Amygdala (tissue), 56 donors: ENCODE results near the gene VAV2.
"Not testable (repeated sequence)": the region's sequence is repeated elsewhere in the genome, so short reads cannot be mapped to it uniquely, and the experiment has no call there.

ENCODE experiments used
- DNase-seq, 56 donors: peaks; one replicate each; lab custom pipeline; 2025; lab: John Stamatoyannopoulos, UW

The VAV2 gene

DNA sequence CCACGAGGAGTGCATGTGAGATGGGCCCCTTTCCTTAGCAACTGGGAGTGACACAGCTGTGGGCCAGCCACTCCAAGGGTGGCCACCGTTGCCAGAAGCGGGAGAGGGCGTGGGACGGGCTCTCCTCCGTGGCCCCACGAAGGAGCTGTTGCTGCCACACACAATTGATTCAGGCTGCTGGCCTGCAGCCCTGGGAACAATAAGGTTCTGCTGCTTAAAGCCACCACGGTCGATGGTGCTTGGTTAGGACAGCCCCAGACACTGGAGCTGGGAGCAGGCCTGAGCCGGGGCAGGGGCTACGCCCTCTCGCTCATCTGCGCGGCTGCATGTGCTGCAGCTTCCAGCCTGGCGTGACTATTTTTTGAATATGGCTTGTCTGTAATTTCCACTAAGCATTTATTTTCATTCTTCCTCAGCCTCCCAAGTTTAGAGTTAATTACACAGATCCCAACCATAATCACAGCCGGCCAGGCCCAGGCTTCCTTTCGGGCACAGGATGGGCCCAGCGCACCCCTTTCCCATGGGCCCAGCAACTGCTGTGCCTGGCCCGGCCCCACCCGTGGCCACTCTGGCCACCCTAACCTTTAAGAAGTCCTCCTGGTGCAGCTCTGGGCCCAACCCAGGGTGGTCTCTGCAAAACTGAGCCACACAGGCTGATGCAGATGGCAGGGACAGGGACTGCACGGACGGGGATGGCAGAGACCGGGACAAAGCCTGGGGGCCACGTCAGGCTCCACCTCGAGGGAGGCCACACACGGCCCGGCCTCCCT, 49.7 kb downstream of the VAV2 start:
- DNase-seq, result no peak

DNA sequence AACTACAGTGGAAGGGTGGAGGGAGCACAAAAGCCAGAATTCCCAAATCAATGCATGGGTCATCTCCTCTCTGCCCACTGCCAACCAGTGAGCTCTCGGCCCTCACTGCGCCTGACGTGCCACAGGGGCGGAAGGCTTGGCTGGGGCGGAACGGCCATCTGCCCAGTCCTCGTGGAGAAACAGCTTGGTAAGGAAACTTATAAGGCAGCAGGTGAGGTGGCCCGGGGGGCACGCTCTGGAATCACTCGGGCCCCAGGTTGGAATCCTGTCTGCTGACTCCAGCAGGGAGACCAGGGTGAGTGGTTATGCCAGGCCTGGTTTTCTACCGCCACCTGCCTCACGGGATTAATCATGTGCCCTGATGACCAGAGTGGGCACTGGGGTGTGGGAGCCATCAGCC, 52.3 kb downstream of the VAV2 start:
- no peak for DNase-seq

DNA sequence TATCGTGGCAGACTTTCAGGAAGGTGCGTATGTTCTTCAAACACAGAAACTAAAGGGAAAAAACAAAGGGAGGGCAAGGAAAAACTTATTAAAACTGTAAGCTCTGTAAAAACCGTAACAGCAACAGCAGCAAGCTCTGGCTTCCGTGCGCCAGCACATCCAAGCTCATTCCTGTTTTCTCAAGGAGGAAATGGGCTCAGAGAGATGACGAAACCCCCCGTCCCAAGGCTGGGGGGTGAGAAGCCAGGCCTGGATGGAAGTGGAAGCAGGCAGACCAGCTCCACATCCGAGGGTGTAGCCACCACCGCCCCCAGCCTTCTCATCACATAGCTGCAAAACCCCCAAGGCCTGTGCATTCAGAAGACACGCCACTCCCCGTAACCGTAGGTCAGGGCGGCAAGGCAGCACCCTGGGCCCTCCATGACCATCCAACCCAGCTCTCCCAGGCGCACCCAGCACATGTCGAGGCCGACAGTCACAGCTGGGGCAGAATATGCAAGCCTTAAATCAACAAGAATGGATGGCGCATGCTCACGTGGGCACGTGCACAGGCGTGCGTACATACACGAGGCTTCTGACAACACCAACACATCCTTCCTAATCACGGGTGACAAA, 52.8 kb downstream of the VAV2 start:
- DNase-seq, result no peak

DNA sequence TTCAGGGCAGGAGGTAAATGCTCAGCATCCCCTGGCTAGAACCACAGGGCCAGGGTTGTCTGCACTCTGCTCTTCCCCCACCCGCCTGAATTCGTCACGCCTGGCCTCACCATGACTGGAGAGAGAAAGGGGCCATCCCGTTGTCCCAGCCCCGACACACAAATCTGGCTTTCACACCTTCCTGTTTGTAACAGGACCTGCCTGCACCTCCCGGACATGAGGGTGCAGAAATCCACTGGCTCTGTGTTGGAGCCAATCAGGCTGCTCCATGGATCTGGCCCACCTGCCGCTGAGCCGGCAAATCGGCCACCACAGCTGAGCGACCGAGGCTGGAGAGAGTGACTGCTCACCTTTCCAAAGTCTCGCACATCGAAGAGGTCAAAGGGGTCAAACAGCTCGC, 53.4 kb downstream of the VAV2 start:
- DNase-seq, result no peak

DNA sequence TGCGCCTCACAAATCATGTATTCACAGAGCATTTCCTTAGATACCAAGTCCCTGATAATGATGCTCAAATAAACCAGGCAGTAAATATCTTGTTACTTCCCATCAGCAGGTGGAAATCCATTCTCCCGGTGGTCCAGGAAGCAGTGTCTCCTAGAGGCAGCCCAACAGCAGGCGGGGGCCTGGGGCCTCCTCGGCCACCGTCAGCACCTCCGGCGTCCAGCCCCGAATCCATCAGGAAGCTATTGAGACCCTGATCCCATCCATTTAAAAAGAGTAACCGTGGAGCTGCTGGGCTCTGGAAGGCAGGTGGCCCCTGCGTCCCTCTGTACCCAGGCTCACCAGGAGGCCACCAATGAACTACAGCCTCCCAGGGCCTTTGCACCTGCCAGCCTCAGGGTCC, 54.0 kb downstream of the VAV2 start:
- DNase-seq, result no peak

DNA sequence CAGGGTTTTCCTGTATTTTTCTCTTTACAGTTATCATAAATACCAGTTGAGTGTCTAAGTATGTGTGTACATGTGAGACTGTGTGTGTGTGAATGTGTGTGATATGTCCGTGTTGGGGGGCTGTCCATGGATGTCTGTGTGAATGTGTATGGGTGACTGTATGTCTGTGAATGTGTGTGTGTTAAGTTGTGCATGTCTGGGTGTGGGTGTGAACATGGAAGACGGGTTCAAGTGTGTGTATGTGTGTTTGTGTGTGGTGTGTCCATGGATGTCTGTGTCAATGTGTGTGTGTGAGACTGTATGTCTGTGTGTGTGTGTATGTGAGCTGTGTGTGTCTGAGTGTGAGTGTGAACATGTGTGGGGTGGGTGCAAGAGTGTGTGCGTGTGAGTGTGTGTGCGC, 55.0 kb downstream of the VAV2 start:
- DNase-seq, result no peak

DNA sequence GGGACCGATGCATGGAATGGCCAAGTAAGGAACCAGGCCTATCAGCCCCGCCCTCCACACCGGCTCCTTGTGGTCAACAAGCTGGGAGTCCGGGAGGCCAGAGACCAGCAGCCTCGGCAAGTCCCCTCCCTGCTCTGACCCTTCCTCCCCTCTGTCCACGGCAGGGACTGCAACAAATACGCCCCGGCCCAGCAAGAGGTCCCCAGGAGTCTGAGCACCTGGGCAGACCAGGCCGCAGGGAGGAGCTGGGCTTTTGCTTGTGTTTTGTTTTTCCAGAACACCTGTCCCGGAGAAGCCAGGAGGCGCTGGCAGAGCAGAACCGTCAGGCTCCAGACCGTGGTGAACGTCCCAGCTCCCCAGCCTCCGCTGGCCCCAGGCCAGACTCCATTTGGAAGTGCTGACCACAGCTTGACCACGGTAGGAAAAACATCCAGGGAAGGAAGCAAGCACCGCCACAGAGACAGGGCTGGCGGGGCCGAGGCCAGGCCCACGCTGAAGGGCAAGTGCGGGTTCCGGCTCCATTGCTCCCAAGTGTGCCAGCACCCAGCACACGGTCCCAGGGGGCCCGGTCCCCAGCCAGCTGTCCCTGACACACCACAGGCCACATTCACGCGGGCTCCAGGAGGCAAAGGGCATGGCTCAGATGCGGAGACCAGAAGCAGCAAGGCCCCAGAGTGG, 56.7 kb downstream of the VAV2 start:
- peak in 11 of 56 donors; percentile 7 to 38 (median 28) for DNase-seq

DNA sequence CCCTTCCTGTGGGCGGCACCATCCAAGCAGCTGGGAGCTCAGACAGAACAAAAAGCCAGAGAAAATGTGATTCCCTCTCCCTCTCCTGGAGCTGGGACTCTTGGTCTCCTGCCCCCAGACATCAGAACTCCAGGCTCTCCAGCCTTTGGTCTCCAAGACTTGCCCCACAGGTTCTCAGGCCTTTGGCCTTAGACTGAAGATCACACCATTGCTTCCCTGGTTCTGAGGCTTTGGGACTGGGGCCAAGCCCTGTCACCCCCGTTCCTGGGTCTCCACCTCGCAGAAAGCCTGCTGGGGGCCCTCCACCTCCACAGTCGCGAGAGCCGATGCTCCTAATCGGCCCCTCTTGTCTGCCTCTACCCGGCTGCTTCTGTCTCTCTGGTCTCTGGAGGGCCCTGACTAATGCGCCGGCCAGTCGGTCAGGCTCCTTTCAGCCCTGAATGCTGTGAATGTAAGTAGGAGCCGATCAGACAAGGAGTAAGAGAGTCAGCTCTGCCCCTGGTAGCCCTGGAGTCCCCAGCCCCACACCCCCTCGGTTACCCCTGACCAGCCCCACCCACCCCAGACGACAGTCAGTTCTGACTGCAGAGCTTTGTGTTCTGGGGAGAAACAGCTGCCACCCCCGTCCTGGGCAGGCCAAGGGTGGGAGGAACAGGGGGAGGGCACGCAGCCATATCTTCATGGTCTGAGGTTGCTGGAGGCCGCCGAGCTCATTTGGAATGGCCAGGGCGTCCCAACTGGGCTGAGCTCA, 57.5 kb downstream of the VAV2 start:
- peak in 1 of 56 donors; percentile 19 for DNase-seq

DNA sequence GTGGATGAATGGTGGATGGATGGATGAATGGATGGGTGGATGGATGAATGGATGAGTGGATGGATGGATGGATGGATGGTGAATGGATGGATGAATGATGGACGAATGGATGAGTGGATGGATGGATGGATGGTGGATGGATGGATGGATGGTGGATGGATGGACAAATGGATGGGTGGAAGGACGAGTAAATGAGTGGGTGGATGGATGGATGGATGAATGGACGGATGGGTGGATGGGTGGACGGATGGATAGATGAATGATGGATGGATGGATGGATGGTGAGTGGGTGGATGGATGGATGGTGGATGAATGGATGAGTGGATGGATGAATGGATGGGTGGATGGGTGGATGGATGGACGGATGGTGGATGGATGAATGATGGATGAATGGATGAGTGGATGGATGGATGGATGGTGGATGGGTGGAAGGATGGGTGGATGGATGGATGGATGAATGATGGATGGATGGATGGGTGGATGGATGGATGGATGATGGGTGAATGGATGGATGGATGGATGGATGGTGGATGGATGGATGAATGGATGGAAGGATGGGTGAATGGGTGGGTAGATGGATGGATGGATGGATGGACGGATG, 58.6 kb downstream of the VAV2 start:
- no peak for DNase-seq

DNA sequence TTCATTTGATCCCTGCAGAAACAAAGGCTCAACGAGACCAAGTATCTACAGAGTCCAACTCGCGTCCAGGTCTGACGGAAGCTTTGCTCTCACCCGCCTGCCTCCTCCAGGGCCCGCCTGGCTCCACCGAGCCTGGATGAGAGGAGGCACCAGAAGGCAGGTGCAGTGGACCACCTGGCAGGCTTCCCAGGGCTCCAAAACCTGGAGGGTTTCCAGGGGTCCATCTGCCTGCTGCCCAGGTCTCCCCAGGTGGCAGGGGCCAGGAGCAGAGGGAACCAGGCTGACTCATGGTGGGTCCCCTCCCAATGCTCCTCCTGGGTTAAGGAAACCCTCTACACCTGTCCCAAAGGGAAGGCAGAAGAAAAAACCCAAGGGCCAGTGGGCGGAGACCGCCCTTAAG, 59.5 kb downstream of the VAV2 start:
- DNase-seq, result no peak

DNA sequence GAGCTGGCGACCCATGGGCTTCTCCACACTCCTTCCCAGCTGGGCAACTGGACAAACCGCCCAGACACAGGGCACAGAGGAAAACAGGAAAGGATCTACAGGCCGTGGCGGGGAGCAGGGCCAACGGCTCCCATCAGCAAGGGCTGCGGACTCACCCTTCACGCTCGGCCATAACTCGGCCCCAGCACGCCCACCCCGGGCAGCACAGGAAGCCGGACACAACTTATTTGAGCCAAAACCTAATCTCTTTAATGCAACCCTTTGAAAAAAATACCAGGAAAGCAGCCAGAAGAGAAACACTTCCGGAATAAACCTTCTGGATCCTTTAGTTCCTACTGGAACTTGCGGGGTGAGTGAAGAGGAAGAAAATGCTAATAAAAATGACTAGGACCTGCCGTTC, 59.9 kb downstream of the VAV2 start:
- no peak for DNase-seq

DNA sequence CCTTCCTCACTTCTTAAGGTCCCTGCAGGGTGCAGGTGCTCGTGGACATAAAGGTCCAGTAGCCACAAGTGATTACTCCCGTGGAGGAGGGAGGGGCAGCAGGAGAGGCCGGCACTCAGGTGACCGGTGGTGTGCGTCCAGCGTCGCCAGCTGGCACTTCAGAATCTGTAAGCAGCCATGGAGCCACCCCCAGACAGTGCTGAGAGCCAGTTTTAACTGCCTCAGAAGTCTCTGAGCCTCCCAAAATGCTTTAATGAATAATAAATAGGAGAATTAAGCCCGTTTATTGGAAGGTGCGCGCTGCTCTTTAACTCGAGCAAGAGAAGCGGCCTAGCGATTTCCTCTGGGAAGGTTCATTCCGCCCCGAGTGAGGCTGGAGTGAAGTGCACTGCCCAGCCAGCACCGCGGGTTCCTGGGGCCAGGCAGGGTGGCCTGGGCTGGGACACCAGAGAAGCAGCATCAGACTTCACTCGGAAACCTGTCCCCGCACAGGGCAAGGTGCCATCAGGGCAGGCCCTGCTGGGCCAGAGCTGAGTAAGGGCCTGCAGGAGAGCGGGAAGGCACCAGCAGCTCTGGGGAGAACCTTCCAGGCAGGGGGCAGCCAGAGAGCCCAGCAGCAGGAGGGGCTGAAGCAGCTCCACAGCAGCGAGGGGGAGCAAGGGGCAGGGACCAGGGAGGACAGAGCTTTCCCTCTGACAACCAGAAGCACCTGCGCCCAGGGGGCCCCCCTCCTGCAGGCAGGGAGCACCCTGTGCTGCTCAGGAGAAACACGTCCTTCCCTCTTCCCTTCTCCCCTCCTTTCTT, 61.2 kb downstream of the VAV2 start:
- peak in 1 of 56 donors; percentile 19 for DNase-seq

DNA sequence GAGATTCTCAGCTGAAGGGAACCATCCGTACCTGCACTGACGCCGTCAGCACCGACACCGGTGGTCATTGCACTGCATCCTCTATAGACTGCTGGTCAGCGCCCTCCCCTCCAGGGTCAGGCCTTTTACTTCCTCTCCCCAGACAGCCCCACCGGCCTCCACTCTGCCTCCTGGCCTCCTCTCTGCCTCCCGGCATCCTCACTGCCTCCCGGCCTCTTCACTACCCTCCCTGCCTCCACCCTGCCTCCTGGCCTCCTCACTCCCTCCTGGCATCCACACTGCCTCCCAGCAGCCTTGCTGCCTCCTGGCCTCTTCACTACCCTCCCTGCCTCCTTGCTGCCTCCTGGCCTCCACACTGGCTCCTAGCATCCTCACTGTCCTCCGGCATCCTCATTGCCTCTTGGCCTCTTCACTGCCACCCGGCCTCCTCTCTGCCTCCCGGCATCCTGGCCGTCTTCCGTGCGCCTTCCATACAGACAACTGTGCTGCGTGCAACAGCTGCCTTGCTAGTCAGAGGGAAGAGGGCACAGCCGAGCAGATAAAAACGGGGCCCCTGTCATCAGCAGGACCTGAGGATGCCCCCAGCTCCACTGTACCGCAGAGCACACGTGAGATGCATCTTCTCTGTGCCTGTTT, 62.0 kb downstream of the VAV2 start:
- no peak for DNase-seq

DNA sequence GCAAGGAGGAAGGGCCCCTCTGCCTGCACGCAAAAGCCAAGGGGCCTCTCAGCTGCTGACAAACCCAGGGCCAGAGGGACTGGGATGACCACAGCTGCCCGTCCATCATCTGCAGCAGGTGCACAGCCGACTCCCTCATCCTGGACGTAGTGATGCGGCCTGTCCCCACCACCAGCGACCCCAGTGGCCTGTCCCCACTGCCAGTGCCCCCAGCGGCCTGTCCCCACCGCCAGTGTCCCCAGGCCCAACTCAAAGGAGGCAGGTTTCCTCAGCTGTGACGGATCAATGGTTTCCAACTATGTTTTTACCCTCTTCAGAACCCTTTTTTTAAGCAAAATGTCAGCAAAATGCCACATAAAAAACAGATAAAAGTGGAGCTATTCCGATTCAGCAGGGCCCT, 62.5 kb downstream of the VAV2 start:
- DNase-seq, result no peak

DNA sequence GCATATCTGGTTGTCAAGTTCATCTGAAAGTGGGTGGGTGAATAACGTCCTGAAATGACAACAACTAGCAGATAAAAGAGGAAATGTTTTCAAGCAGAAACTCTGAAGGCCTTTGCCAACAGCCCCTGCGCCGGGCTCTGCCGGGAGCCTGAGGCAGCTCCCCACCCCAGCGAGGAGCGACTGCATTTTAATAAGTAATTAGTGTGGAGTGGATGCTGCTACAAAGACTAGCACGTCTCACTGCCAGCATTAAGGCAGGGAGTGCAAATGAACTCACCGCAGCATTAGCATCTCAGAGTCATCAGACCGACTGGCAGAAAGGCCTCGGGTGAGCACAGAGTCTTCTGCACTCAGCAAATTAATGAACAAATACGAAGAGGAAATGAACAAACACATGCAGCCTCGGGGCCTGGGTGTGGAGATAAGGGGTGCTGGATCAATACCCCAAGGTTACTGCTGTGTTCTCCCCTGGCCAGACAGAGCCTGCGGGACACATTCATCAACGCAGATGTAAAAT, 63.8 kb downstream of the VAV2 start:
- DNase-seq, result peak in 11 of 56 donors; percentile 7 to 68 (median 41)

DNA sequence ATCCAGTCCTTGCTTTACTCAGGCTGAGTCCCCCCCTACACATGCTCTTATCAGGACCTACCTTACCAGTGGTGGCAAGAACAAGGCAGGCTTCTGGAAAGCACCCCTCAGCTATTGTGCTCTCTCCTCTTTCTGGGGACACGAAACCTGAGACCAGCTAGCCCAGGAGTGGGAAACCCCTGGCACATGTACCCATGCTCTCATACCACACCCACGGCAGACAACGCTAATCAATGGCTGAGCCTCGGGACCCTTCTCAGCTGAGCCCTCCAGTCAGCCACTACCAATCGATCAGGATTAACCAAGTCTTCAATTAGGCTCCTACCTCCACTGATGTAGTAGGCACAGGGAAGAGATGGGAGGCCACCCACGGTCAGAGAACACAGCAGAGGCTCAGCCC, 65.1 kb downstream of the VAV2 start:
- no peak for DNase-seq

DNA sequence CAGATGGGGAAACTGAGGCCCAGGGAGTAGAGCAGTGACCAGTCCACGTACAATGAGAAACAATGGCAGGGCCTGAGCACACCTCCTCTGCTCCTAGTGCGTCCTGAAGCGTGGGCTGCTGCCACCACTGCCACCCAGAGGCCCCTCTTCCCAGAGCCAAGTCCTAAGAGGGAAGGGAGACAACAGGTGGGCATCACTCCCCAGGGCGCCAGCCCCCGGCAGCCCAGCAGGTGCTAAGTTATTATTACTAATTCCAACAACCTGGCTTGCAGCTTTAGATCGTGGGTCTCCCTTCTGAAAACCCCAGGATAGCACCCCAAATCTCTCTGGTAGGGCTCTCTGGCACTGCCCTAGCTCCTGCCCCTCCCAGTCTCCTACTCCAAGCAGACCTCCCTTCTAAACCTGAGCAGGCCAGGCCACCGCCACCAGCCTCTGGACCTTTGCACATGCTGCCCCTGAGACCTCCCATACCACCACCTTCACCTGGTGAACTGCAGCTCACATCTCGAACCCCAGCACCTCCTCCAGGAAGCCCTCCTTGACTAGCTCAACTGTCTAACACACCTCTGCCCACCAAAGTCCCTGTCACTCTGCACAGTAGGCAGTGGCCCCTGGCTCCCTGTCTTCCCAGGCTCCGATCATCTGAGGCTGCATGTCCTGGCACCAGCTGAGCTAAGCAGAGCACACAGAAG, 65.8 kb downstream of the VAV2 start:
- DNase-seq, result no peak

DNA sequence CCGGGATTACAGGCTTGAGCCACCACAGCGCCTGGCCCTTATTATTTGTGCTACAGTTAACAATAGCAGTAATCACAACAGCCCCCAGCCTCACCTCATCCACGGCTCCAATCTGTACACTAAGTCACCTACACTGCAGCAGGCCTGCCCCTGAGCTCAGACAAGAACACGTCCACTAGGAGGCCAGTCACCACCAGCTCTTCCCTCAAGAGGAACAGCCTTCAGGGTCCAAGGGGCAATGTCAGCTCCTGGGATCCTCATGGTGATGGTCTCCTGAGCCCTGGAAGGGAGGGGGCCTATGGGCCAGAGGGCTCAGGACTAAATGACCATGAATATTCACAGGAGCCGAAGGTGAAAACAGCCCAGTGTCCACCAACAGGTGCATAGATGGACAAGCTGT, 67.7 kb downstream of the VAV2 start:
- no peak for DNase-seq

DNA sequence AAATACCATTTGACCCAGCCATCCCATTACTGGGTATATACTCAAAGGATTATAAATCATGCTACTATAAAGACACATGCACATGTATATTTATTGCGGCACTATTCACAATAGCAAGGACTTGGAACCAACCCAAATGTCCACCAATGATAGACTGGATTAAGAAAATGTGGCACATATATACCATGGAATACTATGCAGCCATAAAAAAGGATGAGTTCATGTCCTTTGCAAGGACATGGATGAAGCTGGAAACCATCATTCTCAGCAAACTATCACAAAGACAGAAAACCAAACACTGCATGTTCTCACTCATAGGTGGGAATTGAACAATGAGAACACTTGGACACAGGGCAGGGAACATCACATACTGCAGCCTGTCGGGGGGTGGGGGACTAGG, 68.5 kb downstream of the VAV2 start:
- DNase-seq, result not testable (repeated sequence)
